Fibroblast of skin of right quadriceps (primary cell): ENCODE measurements around the gene PNN.
"Not testable (repeated sequence)": the region's sequence is repeated elsewhere in the genome, so short reads cannot be mapped to it uniquely, and the experiment has no call there.

Experiments used
- DNase-seq: peaks from one replicate; pipeline ENCODE4 v3.0.0-alpha.2; 2013

PNN gene

GRCh38 chr14:39181693-39182047 is 6.6 kb downstream of the PNN start:
- DNase-seq, result no peak

GRCh38 chr14:39182770-39183684 is 8.0 kb downstream of the PNN start:
- DNase-seq, result no peak

- DNase-seq, result not testable (repeated sequence)
Measured at GRCh38 chr14:39183685-39184003, 8.6 kb downstream of the PNN start.

- no peak for DNase-seq
Measured at GRCh38 chr14:39184628-39185255, 9.7 kb downstream of the PNN start.

- DNase-seq, result no peak
Measured at GRCh38 chr14:39185256-39186049, 10.4 kb downstream of the PNN start.

GRCh38 chr14:39186941-39187525 is 12.0 kb downstream of the PNN start:
- DNase-seq, result no peak

- no peak for DNase-seq
Measured at GRCh38 chr14:39203659-39204606, 28.9 kb downstream of the PNN start.

- not testable (repeated sequence) for DNase-seq
Measured at GRCh38 chr14:39207430-39207829, 32.4 kb downstream of the PNN start.

GRCh38 chr14:39211109-39211741 is 36.2 kb downstream of the PNN start:
- no peak for DNase-seq

GRCh38 chr14:39212034-39212433 is 37.0 kb downstream of the PNN start:
- DNase-seq, result no peak

GRCh38 chr14:39212693-39213092 is 37.6 kb downstream of the PNN start:
- DNase-seq, result no peak

- no peak for DNase-seq
Measured at GRCh38 chr14:39217214-39217879, 42.3 kb downstream of the PNN start.

GRCh38 chr14:39218171-39218769 is 43.2 kb downstream of the PNN start:
- peak; percentile 32 for DNase-seq

- no peak for DNase-seq
Measured at GRCh38 chr14:39219075-39219499, 44.0 kb downstream of the PNN start.

- not testable (repeated sequence) for DNase-seq
Measured at GRCh38 chr14:39220473-39220872, 45.4 kb downstream of the PNN start.

GRCh38 chr14:39228044-39228443 is 53.0 kb downstream of the PNN start:
- no peak for DNase-seq

- no peak for DNase-seq
Measured at GRCh38 chr14:39228509-39229221, 53.6 kb downstream of the PNN start.

GRCh38 chr14:39229222-39229543 is 54.1 kb downstream of the PNN start:
- no peak for DNase-seq

GRCh38 chr14:39229601-39230110 is 54.6 kb downstream of the PNN start:
- DNase-seq, result no peak
